Right renal pelvis (tissue), 4 donors: ENCODE data around the gene USP6NL. TPM values are rescaled to one million over a fixed set of nuclear protein-coding genes. Genes with fewer than 3 reads are reported as not detected.
"Not testable (repeated sequence)": the region's sequence is repeated elsewhere in the genome, so short reads cannot be mapped to it uniquely, and the experiment has no call there.

Source experiments
- DNase-seq, 4 donors: peaks; one replicate each; pipeline ENCODE4 v3.0.0-alpha.2; 2013; ENCODE audit warnings: low read depth in 4 of 4, low spot score in 3 of 4, missing footprints in 1 of 4
- polyA plus RNA-seq, 4 donors: library from polyadenylated mRNA; unstranded; fragments of 120-200 nt; gene quantifications; one replicate each; pipeline ENCODE4 v1.2.1, GENCODE V29; 2013; ENCODE audit not compliant: insufficient read length in 4 of 4

Gene USP6NL
- polyA plus RNA-seq, 4 donors = 27.2 to 34.1 (median 31.9) TPM

DNA sequence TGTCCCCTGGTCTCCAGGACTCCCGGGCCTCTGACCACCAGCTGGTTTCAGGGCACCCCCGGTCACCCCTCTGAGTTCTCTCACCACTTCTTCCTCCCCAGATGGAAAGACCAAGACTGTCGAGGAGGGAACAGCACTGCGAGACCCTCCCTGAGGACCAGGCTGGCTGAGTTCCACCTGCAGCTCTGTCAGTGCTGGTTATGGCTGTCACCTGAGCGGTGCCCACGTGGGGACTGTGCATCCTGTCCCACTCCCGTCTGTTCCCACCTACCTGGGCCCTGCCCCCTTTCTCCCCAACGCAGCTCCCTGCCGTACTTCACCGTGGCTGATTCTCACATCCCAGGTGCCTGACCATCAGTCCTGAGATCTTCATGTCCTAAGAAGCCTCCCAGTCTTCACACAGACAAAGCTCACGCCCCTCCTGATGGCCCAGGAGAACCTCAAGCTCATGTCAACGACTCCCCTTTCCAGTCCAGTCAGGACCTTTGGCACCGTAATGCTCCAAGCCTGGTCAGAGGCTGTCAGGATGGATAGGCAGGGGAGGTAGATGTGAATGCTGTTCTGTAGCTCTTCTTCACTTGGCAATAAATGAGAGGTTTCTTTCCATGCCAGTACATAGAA, 159.7 kb downstream of the USP6NL start:
- no peak for DNase-seq

DNA sequence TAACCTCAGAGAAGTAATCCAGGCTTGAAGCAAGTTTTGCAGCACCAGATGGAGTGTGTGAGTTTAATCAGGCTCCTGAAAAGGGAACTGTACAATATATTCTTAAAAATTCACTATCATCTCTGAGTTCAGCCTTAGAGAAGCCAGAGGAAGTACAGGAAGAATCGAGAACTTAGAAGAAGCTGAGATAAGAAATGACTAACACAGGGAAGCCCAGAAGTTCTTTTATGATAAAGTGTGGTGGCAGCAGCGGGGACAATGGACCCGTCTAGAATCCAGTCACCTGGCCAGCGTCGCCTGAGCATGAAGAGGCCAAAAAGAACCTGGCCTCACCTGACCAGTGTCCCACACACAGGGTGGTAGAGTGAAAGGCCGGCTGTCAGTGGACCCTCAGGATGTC, 161.0 kb downstream of the USP6NL start:
- no peak for DNase-seq

DNA sequence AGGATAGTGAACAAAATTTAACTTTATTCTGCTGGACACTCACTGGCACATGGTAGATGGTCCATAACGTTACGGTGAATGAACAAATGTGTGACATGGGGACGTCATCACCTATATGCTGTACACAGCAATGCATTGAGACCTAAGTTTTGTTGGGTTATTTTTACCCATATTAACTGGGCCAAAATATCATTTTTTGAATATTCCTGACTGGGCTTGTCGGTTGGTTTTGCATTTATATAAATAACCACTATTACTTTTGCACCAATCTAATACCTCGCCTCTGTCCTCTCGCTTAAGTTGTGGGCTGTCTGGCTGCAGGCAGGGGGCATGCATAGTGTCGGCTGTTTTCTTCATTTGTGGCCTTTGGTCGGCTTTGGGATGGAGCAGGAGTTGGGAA, 161.7 kb downstream of the USP6NL start:
- DNase-seq = no peak

DNA sequence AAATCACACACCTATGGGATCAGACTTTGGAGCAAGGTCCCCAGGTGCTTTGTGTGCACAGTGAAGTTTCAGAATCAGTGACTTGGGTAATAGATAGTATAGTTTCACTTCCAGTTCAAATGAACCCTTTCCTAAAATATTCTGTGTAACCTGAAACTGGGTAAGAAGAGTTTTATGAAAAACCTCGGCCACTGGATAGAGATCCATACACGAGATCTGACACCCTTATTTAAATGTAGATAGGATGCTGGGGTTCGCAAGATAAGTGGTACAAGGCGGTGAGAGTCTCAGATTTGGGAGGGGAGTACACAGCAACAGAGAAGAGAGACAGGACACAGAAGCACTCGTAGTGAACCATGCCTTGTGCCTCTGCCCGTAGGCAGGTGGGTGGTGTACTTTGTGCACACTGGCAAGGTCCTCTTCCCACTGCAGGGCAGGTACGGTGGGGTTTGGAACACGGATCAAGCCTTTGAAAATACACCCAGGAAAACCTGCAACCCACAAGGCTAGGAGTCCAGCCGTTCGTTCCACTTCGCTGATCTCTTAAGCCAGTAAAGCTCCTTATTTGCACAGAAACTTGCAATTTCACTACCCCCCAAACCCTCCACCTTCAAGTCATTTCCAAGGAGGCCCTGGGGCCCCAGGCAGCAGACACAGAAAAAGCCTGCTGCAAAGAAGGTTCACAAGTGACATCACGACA, 162.8 kb downstream of the USP6NL start:
- DNase-seq = no peak

DNA sequence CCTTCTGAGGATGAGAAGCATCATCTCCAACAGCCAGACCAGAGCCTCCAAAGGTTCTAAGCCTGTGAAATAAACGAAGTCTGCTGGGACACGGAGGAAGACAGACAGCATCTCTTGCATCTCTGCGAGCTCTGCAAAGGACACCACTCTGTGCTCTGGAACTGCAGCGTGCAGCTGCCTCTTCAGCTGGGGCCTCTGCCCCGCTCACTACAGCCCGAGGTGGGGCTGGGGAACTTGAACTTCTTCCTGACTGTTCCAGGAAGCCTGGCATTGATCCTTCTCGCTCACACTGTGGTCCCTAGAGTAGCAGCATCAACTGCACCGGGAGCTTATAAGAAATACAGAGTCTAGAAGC, 163.3 kb downstream of the USP6NL start:
- no peak for DNase-seq

DNA sequence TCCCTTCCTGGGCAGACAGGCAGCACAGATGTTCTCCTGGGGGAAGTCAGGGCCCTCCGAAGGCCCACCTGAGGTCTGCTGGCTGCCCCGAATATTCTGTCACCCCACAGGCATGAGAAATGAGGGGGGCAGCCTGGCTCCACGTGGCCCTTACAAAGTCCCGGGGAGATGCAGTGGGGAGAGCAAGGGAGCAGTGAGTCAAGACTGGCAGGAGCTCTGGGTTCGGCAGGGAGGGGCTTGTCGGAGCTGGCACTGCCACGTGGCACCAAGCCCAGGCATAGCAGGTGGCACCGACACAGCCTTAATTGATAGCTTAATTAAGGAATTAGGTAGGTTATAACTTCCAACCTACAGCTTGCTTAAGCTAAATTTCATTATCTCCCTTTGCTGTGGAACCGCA, 163.9 kb downstream of the USP6NL start:
- DNase-seq = no peak

DNA sequence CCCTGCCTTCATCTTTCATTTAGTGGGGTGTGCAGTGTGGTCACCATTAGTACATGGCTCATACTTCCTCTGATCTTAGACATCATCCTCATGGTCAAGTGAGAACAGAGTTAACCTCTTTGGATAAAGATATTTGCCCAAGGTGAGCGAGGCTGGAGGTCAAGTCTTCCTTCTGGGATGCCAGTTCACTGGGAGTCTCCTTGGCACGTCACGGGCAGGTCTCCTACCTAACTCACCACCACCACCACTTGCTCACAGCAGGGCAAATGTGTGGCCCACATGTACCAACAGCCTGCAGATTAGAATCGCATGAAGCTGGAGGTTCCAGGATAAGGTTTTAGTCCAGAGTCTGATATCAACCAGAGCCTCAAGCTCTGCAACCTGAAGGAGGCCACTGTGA, 164.6 kb downstream of the USP6NL start:
- DNase-seq = no peak

DNA sequence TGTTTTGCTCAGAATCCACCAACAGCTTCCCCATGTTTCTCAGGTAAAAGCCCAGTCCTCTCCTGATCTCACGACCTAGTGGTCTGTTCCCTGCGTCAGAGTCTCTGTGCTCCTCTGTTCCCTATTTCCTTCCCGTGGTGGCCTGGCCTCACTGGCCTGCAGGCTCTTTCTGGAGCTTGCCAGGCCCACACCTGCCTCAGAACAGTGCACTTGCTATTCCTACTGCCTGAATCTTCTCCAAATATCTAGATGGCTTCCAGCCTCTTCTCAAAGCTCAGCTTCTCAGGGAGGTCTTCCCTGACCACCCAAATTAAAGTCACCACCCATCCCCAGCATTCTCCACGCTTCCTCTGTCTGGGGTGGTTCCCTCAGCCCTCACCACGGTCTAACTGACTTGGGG, 165.3 kb downstream of the USP6NL start:
- no peak for DNase-seq

DNA sequence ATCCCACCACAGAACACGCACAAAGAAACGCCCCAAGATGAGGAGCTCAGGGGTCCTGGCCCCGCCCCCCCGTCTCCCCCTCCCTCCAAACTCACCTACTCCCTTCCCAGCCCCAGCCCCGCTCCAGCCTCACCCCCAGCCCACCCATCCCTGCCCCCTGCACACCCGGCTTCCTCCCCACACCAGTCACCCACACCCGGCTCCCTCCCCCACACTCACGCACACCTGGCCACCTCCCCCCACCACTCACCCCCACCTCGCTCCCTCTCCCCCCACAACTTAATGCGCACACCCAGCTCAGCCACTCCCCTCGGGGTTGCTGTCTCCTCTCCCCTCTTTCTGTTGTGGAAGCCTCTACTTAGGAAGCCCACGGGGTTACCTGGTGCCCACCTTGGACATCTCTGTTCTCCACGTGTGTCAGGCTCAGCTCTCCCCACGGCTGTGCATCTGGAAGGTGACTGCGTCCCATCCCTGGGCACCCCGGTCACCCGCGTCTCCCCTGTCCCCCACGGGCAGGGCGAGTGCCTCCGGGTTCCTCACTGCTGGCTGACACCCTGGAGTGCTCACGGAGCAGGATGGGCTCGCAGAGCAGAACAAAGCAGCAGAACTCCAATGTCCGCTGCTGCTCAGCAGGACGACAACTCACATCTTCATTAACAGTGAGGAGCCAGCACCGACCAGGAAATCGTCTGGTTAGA, 166.8 kb downstream of the USP6NL start:
- DNase-seq = no peak

DNA sequence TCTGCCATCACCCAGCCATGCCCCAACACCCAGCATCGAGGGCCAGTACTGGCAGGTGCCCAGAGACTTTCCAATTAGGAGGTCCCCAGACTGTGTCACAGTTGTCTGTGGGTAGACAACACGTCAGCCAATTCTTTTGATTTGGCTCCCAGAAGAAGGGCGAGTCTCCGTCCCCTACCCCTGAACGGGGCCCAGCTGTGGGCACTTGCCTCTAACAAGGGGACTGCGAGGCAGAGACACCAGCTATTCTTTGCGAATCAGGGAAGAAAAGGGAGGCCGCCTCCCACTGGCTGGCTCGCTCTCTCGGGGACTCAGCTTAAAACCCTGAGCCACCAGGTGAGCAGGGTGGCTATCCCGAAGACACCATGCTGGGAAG, 167.3 kb downstream of the USP6NL start:
- no peak for DNase-seq

DNA sequence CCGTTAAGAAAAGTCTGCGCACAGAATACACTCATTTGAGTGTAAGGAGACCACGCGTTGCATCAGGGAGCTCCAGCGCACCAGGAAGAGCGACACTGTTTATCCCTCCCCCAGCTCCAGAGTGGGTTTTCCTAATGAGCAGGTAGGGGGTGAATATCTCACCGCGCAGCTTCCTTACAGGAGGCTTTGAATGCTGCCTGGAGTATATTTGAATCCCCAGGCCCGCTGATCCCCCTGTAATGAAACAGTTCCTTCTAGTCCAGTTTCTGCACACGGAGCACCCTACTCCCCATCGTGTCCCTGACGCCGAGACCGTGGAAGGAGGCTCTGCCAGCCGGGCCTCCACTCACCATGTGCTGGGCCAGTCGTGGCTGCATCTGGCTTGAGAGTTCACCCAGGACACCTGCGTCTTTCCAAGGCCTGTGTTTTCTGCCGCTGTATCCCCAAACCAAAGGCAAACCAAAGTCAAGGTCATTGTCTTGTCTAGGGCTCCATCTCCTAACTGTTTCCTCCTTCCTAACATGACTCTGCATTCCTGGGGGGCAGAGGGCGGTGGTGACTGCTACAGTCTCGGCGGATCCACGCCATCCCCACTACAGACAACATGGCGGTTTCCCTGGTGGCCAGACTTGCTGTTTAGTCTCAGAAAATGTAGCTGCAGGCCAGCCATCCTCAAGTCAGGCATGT, 167.8 kb downstream of the USP6NL start:
- DNase-seq = no peak

DNA sequence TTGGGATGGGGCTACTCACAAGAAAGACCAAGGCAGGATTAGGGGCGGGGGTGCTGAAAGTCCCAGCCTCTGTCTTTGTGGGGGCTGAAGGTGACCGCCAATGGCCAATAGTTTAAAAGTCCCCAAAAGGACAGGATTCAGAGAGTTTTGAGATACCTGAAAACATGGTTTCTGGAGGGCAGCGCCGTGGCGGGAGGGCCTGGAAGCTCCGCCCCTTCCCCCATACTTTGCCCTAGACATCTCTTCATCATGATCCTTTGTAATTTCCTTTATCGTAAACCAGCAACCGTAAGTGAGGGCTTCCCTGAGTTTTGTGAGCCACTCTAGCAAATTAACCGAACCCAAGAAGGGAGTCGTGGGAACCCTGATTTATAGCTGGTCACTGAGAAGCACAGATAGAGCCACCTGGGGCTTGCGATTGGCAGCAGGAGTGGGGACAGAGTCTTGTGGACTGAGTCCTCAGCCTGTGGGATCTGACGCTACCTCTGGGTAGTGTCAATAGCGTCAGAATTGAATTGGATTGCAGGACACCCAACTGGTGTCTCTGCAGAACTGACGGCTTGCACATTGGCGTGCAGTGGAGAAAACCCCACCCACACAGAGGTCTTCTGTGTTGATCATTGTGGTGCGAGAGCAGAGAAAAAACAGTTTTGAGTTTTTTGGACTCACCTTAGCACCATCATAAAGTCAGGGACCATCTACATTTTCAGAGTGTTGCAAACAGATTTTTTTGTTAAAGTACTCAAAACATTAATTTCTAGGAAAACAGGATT, 169.3 kb downstream of the USP6NL start:
- no peak for DNase-seq

DNA sequence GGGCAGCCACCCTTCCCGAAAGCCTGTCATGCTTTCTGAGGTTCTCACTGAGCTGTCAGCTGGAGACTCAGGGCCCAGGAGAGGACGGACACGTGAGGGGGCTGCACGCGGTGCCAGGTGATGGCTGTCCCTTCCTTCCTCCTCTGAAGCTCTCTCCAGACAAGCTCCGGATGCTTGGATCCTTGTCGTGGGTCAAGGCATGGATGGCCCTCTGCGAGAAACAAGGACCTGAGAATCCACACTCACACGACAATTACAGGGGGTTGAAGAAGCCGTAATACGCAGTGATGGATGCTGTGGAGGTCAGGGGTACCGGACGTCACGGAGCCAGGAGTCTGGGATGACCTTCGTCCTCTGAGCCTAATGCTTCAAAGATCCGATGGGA, 170.3 kb downstream of the USP6NL start:
- DNase-seq = no peak

DNA sequence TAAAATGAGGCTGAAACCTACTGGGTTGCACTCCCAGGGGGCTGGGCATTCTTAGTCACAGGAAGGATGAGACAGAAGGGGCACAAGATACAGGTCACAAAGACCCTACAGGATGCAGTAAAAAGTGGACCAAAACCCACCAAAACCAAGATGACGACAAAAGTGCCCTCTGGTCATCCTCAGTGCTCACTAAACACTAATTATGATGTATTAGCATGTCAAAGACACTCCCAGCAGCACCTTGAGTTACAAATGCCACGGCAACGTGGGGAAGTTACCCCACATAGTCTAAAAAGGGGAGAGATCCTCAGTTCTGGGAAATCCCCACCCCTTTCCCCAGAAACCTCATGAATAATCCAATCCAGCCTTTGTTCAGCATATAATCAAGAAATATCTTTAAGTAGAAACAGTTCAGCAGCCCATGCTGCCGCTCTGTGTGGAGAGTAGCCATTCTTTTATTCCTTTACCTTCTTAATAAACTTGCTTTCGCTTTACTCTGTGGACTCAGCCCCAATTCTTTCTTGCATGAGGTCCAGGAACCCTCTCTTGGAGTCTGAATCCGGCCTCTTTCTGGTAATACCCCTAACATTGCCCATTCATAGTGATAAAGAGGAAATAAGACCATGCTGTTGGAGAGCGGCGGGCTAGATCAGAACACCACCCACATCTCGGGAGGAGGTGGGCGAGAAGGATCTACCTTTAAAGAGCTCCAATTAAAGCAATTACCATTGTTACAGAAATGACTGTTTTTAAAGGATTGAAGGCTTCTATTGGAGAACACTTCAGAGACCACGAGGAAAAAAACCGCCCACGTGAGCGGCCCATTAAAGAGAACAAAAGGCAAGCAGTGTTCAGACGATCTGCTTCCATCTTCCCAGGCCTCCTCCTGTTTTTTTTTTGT, 170.9 kb downstream of the USP6NL start:
- no peak for DNase-seq

DNA sequence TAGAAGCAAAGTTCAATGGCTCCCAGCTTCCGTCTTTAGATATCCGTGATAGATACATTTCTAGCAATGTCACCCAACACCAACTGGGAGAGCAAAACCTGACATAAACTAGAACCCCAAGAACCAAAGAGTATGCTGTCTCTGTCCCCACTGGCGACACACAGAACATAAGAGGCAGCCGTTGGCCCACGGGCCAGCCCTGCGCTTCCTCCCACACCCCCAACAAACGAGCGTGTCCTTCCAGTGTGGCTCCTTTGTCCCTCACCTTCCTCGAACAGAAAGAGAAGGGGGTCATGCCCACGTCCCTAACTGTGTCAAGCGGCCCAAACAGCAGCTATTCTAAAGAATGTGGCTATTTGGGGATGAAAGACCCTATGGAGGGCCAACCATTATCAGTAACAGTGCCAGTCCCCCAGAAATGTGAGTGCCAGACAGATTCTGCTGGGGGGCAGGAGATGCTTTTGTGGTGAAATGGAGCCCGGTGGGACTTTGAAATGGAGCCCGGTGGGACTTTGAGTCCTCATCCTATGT, 171.9 kb downstream of the USP6NL start:
- DNase-seq = no peak

DNA sequence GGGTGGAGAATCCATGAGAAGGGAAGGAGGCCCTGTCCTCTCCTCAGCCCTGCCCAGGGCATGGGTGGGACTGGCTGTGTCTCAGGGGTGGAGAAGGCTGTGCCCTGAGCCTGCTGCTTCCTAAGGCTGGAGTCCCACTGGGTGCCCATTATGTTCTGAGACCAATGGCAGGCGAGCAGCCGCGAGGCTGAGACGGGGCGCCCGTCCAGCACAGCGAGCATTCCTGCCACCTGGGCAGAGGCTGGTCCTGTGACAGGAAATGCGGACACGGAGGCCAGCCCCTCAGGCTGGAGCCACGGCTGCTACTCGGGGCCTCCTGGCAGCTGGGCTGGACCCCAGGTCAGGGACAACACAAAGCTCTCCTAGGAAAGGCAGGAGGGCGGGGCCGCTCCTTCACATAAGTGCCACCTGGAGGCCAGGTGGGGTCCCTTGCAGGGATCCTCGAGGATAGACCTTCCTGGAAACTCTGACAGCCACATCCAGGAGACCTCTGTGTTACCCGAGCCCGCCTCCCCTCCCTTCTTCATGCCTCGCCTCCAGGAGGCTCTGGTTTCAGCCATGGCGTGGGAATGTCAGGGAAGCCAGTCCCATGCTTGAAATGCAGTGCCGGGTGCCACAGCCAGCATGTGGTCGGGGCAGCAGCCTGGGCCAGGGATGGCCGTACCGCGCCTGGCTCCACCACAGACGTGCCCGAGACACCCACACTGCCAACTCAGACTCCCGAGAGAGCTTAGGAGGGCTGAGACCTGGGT, 173.9 kb downstream of the USP6NL start:
- peak in 3 of 4 donors; percentile 16 to 29 (median 20) for DNase-seq

DNA sequence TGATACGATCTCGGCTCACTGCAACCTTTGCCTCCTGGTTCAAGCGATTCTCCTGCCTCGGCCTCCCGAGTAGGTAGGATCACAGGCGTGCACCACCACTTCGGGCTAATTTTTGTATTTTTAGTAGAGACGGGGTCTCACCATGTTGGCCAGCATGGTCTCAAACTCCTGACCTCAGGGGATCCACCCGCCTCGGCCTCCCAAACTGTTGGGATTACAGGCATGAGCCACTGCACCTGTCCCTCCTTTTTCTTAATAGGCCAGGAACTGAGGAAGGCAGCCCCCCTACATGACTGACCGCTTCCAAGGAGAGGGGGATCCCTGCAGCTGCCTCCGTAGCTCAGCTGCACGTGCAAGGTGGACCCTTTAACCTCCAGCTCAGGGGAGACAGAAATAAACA, 175.0 kb downstream of the USP6NL start:
- not testable (repeated sequence) for DNase-seq

DNA sequence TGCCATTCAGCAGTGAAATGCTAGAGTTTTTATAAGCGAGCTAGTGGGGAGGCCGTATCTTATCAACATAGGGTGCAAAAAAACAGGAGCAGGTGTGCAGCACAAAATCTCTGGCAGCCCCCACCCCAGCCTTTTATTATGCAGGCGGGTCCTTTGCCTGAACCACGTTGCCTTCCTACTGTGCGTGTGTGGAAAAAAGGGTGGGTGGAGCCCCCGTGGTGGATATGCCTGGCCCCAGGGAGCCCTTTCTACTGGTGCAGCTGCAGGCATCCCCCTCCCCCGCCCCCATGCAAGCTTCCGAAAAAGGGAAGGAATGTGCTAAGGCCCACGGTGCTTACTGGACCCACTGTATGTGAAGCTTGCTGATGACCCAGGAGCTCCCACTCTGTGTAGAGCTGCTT, 175.9 kb downstream of the USP6NL start:
- DNase-seq = no peak

DNA sequence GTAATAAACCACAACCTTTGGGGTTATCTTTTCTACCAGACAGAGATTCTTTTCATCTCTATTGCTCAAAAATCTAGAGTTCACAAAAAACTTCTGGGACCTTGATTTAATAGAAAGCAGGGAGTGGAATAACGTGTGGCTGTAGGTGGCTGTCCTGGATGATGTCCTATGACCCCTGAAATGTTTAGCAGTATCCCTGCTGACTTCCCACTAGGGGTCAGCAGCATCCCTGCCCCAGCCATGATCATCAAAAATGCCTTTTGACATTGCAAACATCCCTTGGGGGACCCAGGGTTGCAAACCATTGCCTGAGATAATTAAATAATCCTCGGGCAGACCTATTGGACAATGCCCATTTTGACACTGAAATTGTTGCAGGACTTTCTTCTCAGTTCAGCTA, 177.1 kb downstream of the USP6NL start:
- DNase-seq = no peak
